Lung (tissue), 12 donors: Measurements from ENCODE around the gene SLMAP. TPM values are rescaled to one million over a fixed set of nuclear protein-coding genes. Genes with fewer than 3 reads are reported as not detected.

Source experiments
- ATAC-seq: fragments of 200-7000 bp; cut with Tn5 transposase; one replicate; pipeline ENCODE4 v1.9.1; 2020; ENCODE audit warnings: moderate number of reproducible peaks; ENCODE audit not compliant: insufficient read depth, low FRiP score
- DNase-seq, 3 donors: peaks; one replicate each; pipeline ENCODE4 v3.0.0-alpha.2; 2013 to 2017
- H3K27ac ChIP-seq, 2 donors: one replicate each; pipeline ENCODE4 v1.5.1; 2013; ENCODE audit warnings: mild to moderate bottlenecking in 2 of 2, moderate library complexity in 2 of 2, control low read depth in 1 of 2, inconsistent platforms in 1 of 2, low read depth in 1 of 2, low read length in 1 of 2
- H3K27me3 ChIP-seq, 3 donors: one replicate each; pipeline ENCODE4 v1.5.1; 2013; ENCODE audit warnings: low read length in 2 of 3; ENCODE audit not compliant: control insufficient read depth in 3 of 3, insufficient read depth in 3 of 3
- H3K36me3 ChIP-seq, 4 donors: one replicate each; pipeline ENCODE4 v1.5.1; 2013; ENCODE audit warnings: low read length in 4 of 4, mild to moderate bottlenecking in 1 of 4, moderate library complexity in 1 of 4; ENCODE audit not compliant: control insufficient read depth in 4 of 4, insufficient read depth in 4 of 4
- H3K4me1 ChIP-seq, 5 donors: one replicate each; pipeline ENCODE4 v1.5.1; 2013; ENCODE audit warnings: low read length in 5 of 5, mild to moderate bottlenecking in 2 of 5, moderate library complexity in 1 of 5; ENCODE audit not compliant: control insufficient read depth in 5 of 5, insufficient read depth in 5 of 5
- H3K4me3 ChIP-seq: one replicate; pipeline ENCODE4 v1.5.1; 2013; ENCODE audit warnings: mild to moderate bottlenecking, control low read depth, moderate library complexity
- H3K9ac ChIP-seq, 2 donors: one replicate each; pipeline ENCODE4 v1.5.1; 2013; ENCODE audit warnings: low read length in 2 of 2, control low read depth in 1 of 2; ENCODE audit not compliant: insufficient read depth in 1 of 2
- H3K9me3 ChIP-seq, 4 donors: one replicate each; pipeline ENCODE4 v1.5.1; 2013; ENCODE audit warnings: low read length in 3 of 4, mild to moderate bottlenecking in 1 of 4, moderate library complexity in 1 of 4; ENCODE audit not compliant: control insufficient read depth in 4 of 4, insufficient read depth in 3 of 4
- CTCF ChIP-seq: IDR thresholded peaks from 2 replicates; pipeline ENCODE4 v1.5.1; 2012; ENCODE audit warnings: mild to moderate bottlenecking; ENCODE audit errors: control extremely low read depth, extremely low read depth
- WGBS, 2 donors: extraction: QIAGEN DNeasy Blood & Tissue Kit; methylation state at CpG; one replicate each; pipeline ENCODE4 v1.1.7; 2013; 5-methylcytosine and 5-hydroxymethylcytosine counted together
- polyA plus RNA-seq, 2 donors: library from polyadenylated mRNA; stranded (reverse); fragments of 200-250 nt; gene quantifications; one replicate each; pipeline ENCODE4 v1.2.1, GENCODE V29; 2013
- total RNA-seq, 2 donors: library from RNA; depleted of rRNA in 1 of 2; stranded (reverse); fragments of >200 nt in 1 of 2; gene quantifications; one replicate each; pipeline ENCODE4 v1.2.1, GENCODE V29; 2014 to 2021
- donor health status: control.
- donor health status: control.
- donor health status: Bipolar disorder and iron deficiency.
- donor health status: healthy.
- donor health status: DM: yes; HTN: yes; CAD: no.

SLMAP gene
- total and polyA plus RNA-seq, 4 donors = 11.4 to 118 (median 47.2) TPM

GRCh38 chr3:57927916-57928315 is 171.8 kb downstream of the SLMAP start:
- Histone ChIP-seq H3K4me1 (peaks cover 0 to 3% (median 0%) of the 10 kb centered on the region in 5 donors), H3K9ac (no peak overlapping the region), H3K36me3 (peaks cover 0 to 28% (median 10%) of the 10 kb centered on the region in 4 donors), H3K9me3 (no peaks in the 10 kb centered on the region), H3K4me3 (no peak overlapping the region), H3K27me3 (no peaks in the 10 kb centered on the region), H3K27ac (no peak overlapping the region)
- no peak for ATAC-seq
- 92 to 94% methylated on average over 3 of the region's 3 CpGs for WGBS, 2 donors
- no peak for TF ChIP-seq CTCF
- DNase-seq = no peak

- peaks cover 0 to 25% (median 9%) of the 10 kb centered on the region in 4 donors for H3K36me3 ChIP-seq
- no peak for TF ChIP-seq CTCF
- H3K27ac ChIP-seq = no peak overlapping the region
- H3K4me3 ChIP-seq = no peak overlapping the region
- ATAC-seq (no peak), DNase-seq (no peak)
- 88 to 89% methylated on average over 2 of the region's 2 CpGs for WGBS, 2 donors
- H3K9ac ChIP-seq = no peak overlapping the region
- H3K9me3 ChIP-seq = no peaks in the 10 kb centered on the region
- H3K27me3 ChIP-seq = no peaks in the 10 kb centered on the region
- H3K4me1 ChIP-seq = peaks cover 0 to 2% (median 0%) of the 10 kb centered on the region in 5 donors
Measured at GRCh38 chr3:57928511-57928910, 172.4 kb downstream of the SLMAP start.

- Histone ChIP-seq H3K4me3 (no peak overlapping the region), H3K27ac (no peak overlapping the region), H3K4me1 (peaks cover 0 to 2% (median 0%) of the 10 kb centered on the region in 5 donors), H3K9ac (no peak overlapping the region), H3K36me3 (peaks cover 0 to 25% (median 10%) of the 10 kb centered on the region in 4 donors), H3K27me3 (no peaks in the 10 kb centered on the region), H3K9me3 (no peaks in the 10 kb centered on the region)
- no peak for DNase-seq
- WGBS, 2 donors = 85 to 90% methylated on average over 2 of the region's 2 CpGs
- ATAC-seq = no peak
- TF ChIP-seq CTCF = no peak
Measured at GRCh38 chr3:57929988-57930387, 173.9 kb downstream of the SLMAP start.

- Histone ChIP-seq H3K36me3 (peaks cover 0 to 9% (median 6%) of the 10 kb centered on the region in 4 donors), H3K4me1 (peaks cover 0 to 2% (median 0%) of the 10 kb centered on the region in 5 donors), H3K9me3 (no peaks in the 10 kb centered on the region), H3K27me3 (no peaks in the 10 kb centered on the region), H3K27ac (no peak overlapping the region), H3K9ac (no peak overlapping the region), H3K4me3 (no peak overlapping the region)
- WGBS, 2 donors = 91 to 92% methylated on average over 2 of the region's 2 CpGs
- DNase-seq = no peak
- no peak for ATAC-seq
- no peak for TF ChIP-seq CTCF
Measured at GRCh38 chr3:57933602-57934001, 177.5 kb downstream of the SLMAP start.
